ENCODE results near the gene PKHD1.

PKHD1 gene

GRCh38 chr6:52087498-52087999 lies at the start of gene PKHD1:
Gene PKHD1 (minus strand): TSS chr6:52087613. CDS start chr6:52084933, 2,680 bp downstream.
- ATAC-seq (replicated peaks) (peak; percentile 55 to 66), DNase-seq (no peak)
- no peaks in the 10 kb centered on the region for H3K36me3 Mint-ChIP-seq
- H3K4me1 Mint-ChIP-seq = peaks cover 6 to 10% of the 10 kb centered on the region in 2 donors
- H3K9me3 Mint-ChIP-seq = no peaks in the 10 kb centered on the region
- H3K4me3 Mint-ChIP-seq = no peak within 1 kb of the TSS
- peaks cover 0 to 8% of the 10 kb centered on the region in 2 donors for H3K27me3 Mint-ChIP-seq
- H3K27ac Mint-ChIP-seq = no peak within 1 kb of the TSS

GRCh38 chr6:52136934-52137467 lies 49.6 kb upstream of the PKHD1 start:
- Mint-ChIP-seq H3K27ac (no peak overlapping the region), H3K4me3 (no peak overlapping the region), H3K27me3 (no peaks in the 10 kb centered on the region), H3K4me1 (no peaks in the 10 kb centered on the region), H3K9me3 (no peaks in the 10 kb centered on the region), H3K36me3 (no peaks in the 10 kb centered on the region)
- ATAC-seq (replicated peaks) = no peak
- DNase-seq = no peak

GRCh38 chr6:52136055-52136454 lies 48.6 kb upstream of the PKHD1 start:
- H3K27ac Mint-ChIP-seq = no peak overlapping the region
- H3K9me3 Mint-ChIP-seq = no peaks in the 10 kb centered on the region
- no peaks in the 10 kb centered on the region for H3K27me3 Mint-ChIP-seq
- ATAC-seq (replicated peaks) (no peak), DNase-seq (no peak)
- H3K4me3 Mint-ChIP-seq = no peak overlapping the region
- no peaks in the 10 kb centered on the region for H3K36me3 Mint-ChIP-seq
- H3K4me1 Mint-ChIP-seq = no peaks in the 10 kb centered on the region

- H3K9me3 Mint-ChIP-seq = no peaks in the 10 kb centered on the region
- H3K27me3 Mint-ChIP-seq = peaks cover 0 to 2% of the 10 kb centered on the region in 2 donors
- H3K4me3 Mint-ChIP-seq = no peak overlapping the region
- no peak overlapping the region for H3K27ac Mint-ChIP-seq
- no peaks in the 10 kb centered on the region for H3K36me3 Mint-ChIP-seq
- no peaks in the 10 kb centered on the region for H3K4me1 Mint-ChIP-seq
- ATAC-seq (replicated peaks) (no peak), DNase-seq (no peak)
These were observed 47.8 kb upstream of the PKHD1 start for GRCh38 chr6:52135217-52135616.

- DNase-seq = no peak
- H3K9me3 Mint-ChIP-seq = no peaks in the 10 kb centered on the region
- no peaks in the 10 kb centered on the region for H3K4me1 Mint-ChIP-seq
- no peak overlapping the region for H3K27ac Mint-ChIP-seq
- H3K4me3 Mint-ChIP-seq = no peak overlapping the region
- ATAC-seq (replicated peaks) = no peak
- H3K27me3 Mint-ChIP-seq = peaks cover 0 to 3% of the 10 kb centered on the region in 2 donors
- H3K36me3 Mint-ChIP-seq = no peaks in the 10 kb centered on the region
These were observed 46.6 kb upstream of the PKHD1 start for GRCh38 chr6:52134011-52134410.

- ATAC-seq (replicated peaks) = no peak
- DNase-seq = no peak
- H3K27ac Mint-ChIP-seq = no peak overlapping the region
- no peaks in the 10 kb centered on the region for H3K36me3 Mint-ChIP-seq
- H3K27me3 Mint-ChIP-seq = peaks cover 0 to 10% of the 10 kb centered on the region in 2 donors
- H3K4me3 Mint-ChIP-seq = no peak overlapping the region
- no peaks in the 10 kb centered on the region for H3K9me3 Mint-ChIP-seq
- no peaks in the 10 kb centered on the region for H3K4me1 Mint-ChIP-seq
These were observed 45.9 kb upstream of the PKHD1 start for GRCh38 chr6:52133324-52133723.

- Mint-ChIP-seq H3K9me3 (no peaks in the 10 kb centered on the region), H3K27ac (no peak overlapping the region), H3K36me3 (no peaks in the 10 kb centered on the region), H3K4me1 (no peaks in the 10 kb centered on the region), H3K4me3 (no peak overlapping the region), H3K27me3 (peaks cover 0 to 13% of the 10 kb centered on the region in 2 donors)
- ATAC-seq (replicated peaks) (no peak), DNase-seq (no peak)
These were observed 44.9 kb upstream of the PKHD1 start for GRCh38 chr6:52132292-52132691.

- Mint-ChIP-seq H3K27ac (no peak overlapping the region), H3K4me1 (no peaks in the 10 kb centered on the region)
These were observed 43.0 kb upstream of the PKHD1 start for GRCh38 chr6:52130440-52130839.

GRCh38 chr6:52127957-52128356 lies 40.5 kb upstream of the PKHD1 start:
- Mint-ChIP-seq H3K9me3 (no peaks in the 10 kb centered on the region), H3K27ac (no peak overlapping the region), H3K4me1 (no peaks in the 10 kb centered on the region), H3K27me3 (peaks cover 0 to 27% of the 10 kb centered on the region in 2 donors), H3K36me3 (no peaks in the 10 kb centered on the region), H3K4me3 (no peak overlapping the region)
- DNase-seq = no peak
- no peak for ATAC-seq (replicated peaks)

More at GRCh38 chr6:52130440-52130839, 43.0 kb upstream of the PKHD1 start:
- H3K9me3 Mint-ChIP-seq = no peaks in the 10 kb centered on the region
- H3K4me3 Mint-ChIP-seq = no peak overlapping the region
- peaks cover 0 to 13% of the 10 kb centered on the region in 2 donors for H3K27me3 Mint-ChIP-seq
- no peaks in the 10 kb centered on the region for H3K36me3 Mint-ChIP-seq
- ATAC-seq (replicated peaks) (no peak), DNase-seq (no peak)

GRCh38 chr6:52126231-52126630 lies 38.8 kb upstream of the PKHD1 start:
- H3K36me3 Mint-ChIP-seq = no peaks in the 10 kb centered on the region
- ATAC-seq (replicated peaks) (no peak), DNase-seq (no peak)
- peaks cover 4 to 33% of the 10 kb centered on the region in 2 donors for H3K27me3 Mint-ChIP-seq
- no peaks in the 10 kb centered on the region for H3K4me1 Mint-ChIP-seq
- no peak overlapping the region for H3K27ac Mint-ChIP-seq
- peaks cover 3 to 4% of the 10 kb centered on the region in 2 donors for H3K9me3 Mint-ChIP-seq
- no peak overlapping the region for H3K4me3 Mint-ChIP-seq

- Mint-ChIP-seq H3K36me3 (no peaks in the 10 kb centered on the region), H3K9me3 (peaks cover 3 to 4% of the 10 kb centered on the region in 2 donors), H3K27ac (no peak overlapping the region), H3K4me3 (no peak overlapping the region), H3K4me1 (no peaks in the 10 kb centered on the region), H3K27me3 (peaks cover 4 to 33% of the 10 kb centered on the region in 2 donors)
- no peak for DNase-seq
- peak in 1 of 2 donors; percentile 38 for ATAC-seq (replicated peaks)
These were observed 38.2 kb upstream of the PKHD1 start for GRCh38 chr6:52125572-52125971.

GRCh38 chr6:52125139-52125538 lies 37.7 kb upstream of the PKHD1 start:
- Mint-ChIP-seq H3K9me3 (peaks cover 4 to 6% of the 10 kb centered on the region in 2 donors), H3K4me1 (no peaks in the 10 kb centered on the region), H3K27me3 (peaks cover 4 to 30% of the 10 kb centered on the region in 2 donors), H3K27ac (no peak overlapping the region), H3K4me3 (no peak overlapping the region), H3K36me3 (no peaks in the 10 kb centered on the region)
- ATAC-seq (replicated peaks) (no peak), DNase-seq (no peak)

- peaks cover 4 to 6% of the 10 kb centered on the region in 2 donors for H3K9me3 Mint-ChIP-seq
These were observed 37.0 kb upstream of the PKHD1 start for GRCh38 chr6:52124126-52125121.

GRCh38 chr6:52123251-52123650 lies 35.8 kb upstream of the PKHD1 start:
- no peak for ATAC-seq (replicated peaks)
- H3K4me3 Mint-ChIP-seq = no peak overlapping the region
- no peak overlapping the region for H3K27ac Mint-ChIP-seq
- DNase-seq = no peak
- peaks cover 8 to 11% of the 10 kb centered on the region in 2 donors for H3K9me3 Mint-ChIP-seq
- H3K36me3 Mint-ChIP-seq = no peaks in the 10 kb centered on the region
- peaks cover 4 to 22% of the 10 kb centered on the region in 2 donors for H3K27me3 Mint-ChIP-seq
- H3K4me1 Mint-ChIP-seq = no peaks in the 10 kb centered on the region

More at GRCh38 chr6:52124126-52125121, 37.0 kb upstream of the PKHD1 start:
- DNase-seq (no peak), ATAC-seq (replicated peaks) (no peak)
- Mint-ChIP-seq H3K27me3 (peaks cover 4 to 29% of the 10 kb centered on the region in 2 donors), H3K4me1 (no peaks in the 10 kb centered on the region), H3K36me3 (no peaks in the 10 kb centered on the region), H3K4me3 (no peak overlapping the region), H3K27ac (no peak overlapping the region)

Data from stimulated activated naive B cell treated with anti-CD40 and anti-IgM and Interleukin-4, amounts not matched to agents 10 μg/mL and 1 μg/mL and 100 μg/mL, for 72 hours (primary cell).